Mucosa of rectum (tissue), 2 donors: ENCODE measurements around the gene JADE1.

Experiments
- H3K27ac ChIP-seq, 2 donors: one replicate each; pipeline ENCODE4 v1.7.0; 2013; ENCODE audit warnings: inconsistent platforms in 2 of 2, low read depth in 2 of 2, low read length in 2 of 2
- H3K27me3 ChIP-seq, 2 donors: one replicate each; pipeline ENCODE4 v1.7.0; 2013; ENCODE audit warnings: low read length in 2 of 2; ENCODE audit not compliant: control insufficient read depth in 2 of 2, insufficient read depth in 2 of 2
- H3K36me3 ChIP-seq, 2 donors: one replicate each; pipeline ENCODE4 v1.7.0; 2013; ENCODE audit warnings: low read length in 2 of 2; ENCODE audit not compliant: control insufficient read depth in 2 of 2, insufficient read depth in 2 of 2
- H3K4me1 ChIP-seq, 2 donors: one replicate each; pipeline ENCODE4 v1.7.0; 2013; ENCODE audit warnings: low read length in 2 of 2, mild to moderate bottlenecking in 1 of 2; ENCODE audit not compliant: control insufficient read depth in 2 of 2, insufficient read depth in 2 of 2
- H3K4me3 ChIP-seq, 2 donors: one replicate each; pipeline ENCODE4 v1.7.0; 2013; ENCODE audit warnings: low read length in 2 of 2
- H3K9ac ChIP-seq, 2 donors: one replicate each; pipeline ENCODE4 v1.7.0; 2013; ENCODE audit warnings: low read length in 2 of 2, low read depth in 1 of 2, mild to moderate bottlenecking in 1 of 2
- H3K9me3 ChIP-seq, 2 donors: one replicate each; pipeline ENCODE4 v1.7.0; 2013; ENCODE audit warnings: low read length in 2 of 2; ENCODE audit not compliant: control insufficient read depth in 2 of 2
- donor health status: healthy.
- donor health status: Normal muscosa, but diverticular disease.

The JADE1 gene

DNA sequence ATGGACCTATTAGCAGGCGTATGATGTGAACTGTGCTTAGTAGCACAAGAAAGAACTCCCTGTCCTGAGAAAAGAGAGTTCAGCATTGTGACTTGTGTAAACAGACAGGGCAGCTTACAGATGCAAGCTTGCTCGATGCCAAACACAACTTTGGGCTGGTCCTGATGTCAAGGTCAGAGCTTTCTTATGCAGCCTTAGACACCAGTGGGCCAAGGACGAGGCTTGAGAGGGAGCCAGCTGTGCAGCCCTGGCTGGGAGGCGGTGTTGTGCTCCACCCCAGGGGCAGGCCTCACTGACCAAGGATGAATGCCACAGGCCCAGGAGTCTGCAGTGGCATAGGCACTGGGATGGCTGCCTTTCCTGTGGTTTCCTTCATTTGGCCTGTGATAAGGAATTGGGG lies 35.4 kb downstream of the JADE1 start:
- Histone ChIP-seq H3K9me3 (no peaks in the 10 kb centered on the region), H3K27ac (no peak overlapping the region), H3K27me3 (no peaks in the 10 kb centered on the region), H3K36me3 (peaks cover 13 to 53% of the 10 kb centered on the region in 2 donors), H3K9ac (no peak overlapping the region), H3K4me3 (no peak overlapping the region), H3K4me1 (no peaks in the 10 kb centered on the region)

DNA sequence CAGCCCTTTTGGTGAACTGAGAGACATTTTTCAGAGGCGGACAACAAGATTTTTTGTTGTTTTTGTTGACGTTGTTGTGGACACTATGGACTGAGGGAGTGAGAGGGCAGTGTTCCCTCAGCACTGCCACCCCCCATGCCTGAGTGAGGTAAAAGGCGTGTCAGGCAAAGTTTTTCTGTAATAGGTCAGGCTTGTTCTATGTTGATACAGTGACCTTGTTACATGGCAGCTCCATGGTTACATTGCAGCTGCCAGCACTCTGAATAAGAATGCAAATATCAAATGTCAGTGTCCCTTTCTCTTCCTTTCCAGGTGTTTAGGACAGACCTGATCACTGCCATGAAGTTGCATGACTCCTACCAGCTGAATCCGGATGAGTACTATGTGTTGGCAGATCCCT lies 36.6 kb downstream of the JADE1 start:
- Histone ChIP-seq H3K4me3 (no peak overlapping the region), H3K36me3 (peaks cover 13 to 58% of the 10 kb centered on the region in 2 donors), H3K27ac (no peak overlapping the region), H3K9me3 (no peaks in the 10 kb centered on the region), H3K4me1 (no peaks in the 10 kb centered on the region), H3K27me3 (no peaks in the 10 kb centered on the region), H3K9ac (no peak overlapping the region)

DNA sequence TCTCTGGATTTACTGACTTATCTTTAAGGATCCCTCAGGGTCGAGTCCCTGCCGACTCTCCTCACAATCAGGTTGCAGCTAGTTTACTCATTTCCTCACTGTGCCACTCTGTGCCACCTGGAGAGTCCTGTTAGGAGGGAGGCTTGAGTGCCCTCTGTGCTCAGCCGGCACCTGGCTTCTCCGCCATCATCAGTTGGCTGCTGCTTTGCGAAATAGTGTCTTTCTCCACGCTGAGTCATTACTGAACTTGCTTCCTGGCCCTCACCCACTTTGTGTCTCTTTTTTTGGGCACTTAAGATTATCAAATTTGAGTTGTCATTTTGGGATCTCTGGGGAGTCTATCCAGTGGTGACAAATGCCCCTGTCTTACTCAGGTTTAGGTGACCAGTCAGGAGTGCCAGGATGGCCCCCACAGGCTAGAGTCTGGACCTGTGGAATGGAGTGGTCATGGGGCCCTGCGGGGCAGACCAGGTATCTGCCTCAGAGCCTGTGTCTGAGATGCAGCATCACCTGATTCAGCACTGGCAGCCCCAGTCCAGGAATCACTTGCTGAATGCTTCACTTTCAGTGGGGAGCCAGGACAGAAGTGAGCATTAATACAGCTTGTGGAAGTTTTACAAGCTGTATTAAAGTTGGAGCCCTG lies 37.7 kb downstream of the JADE1 start:
- Histone ChIP-seq H3K9me3 (no peaks in the 10 kb centered on the region), H3K4me1 (no peaks in the 10 kb centered on the region), H3K9ac (no peak overlapping the region), H3K27ac (no peak overlapping the region), H3K4me3 (no peak overlapping the region), H3K27me3 (no peaks in the 10 kb centered on the region), H3K36me3 (peaks cover 16 to 66% of the 10 kb centered on the region in 2 donors)

DNA sequence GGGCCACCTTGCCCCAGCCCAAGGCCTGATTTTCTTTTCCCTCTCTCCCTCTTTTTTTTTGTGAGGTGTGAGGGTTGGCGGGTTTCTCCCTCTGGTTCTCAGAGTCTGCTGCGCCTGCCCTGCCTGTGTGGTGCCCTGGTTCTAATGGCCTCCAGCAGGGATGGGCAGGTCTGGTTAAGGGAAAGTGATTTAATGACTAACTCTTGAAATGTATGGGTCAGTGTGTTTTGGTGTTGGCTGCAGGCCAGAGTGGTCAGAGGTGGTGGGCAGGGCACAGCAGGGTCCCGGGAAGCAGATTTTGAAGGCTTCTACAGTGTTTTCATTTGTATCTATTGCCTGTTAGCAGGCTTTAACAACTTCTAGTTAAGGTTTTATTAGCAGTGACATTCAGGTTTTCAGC lies 39.0 kb downstream of the JADE1 start:
- no peak overlapping the region for H3K4me3 ChIP-seq
- H3K27ac ChIP-seq, result no peak overlapping the region
- H3K36me3 ChIP-seq, result peaks cover 25 to 70% of the 10 kb centered on the region in 2 donors
- H3K9me3 ChIP-seq, result no peaks in the 10 kb centered on the region
- H3K27me3 ChIP-seq, result no peaks in the 10 kb centered on the region
- no peaks in the 10 kb centered on the region for H3K4me1 ChIP-seq
- no peak overlapping the region for H3K9ac ChIP-seq

DNA sequence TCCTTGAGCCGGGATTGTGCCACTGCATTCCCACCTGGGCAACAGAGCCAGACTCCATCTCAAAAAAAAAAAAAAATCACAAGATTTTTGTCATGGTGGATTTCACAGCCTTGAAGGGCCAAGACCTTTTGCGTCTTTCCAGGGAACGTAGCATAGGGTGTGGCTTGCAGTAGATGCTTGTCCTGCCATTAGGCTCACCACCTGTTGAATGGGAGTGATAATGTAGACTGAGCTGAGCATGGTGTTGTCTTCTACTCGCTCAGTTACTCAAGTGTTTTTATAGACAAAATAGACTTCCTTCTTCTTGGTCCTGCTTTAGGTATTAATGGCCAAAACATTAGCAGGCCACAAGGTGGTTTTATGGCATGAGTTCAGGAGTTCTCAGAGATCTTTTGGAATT lies 40.8 kb downstream of the JADE1 start:
- Histone ChIP-seq H3K36me3 (peaks cover 25 to 62% of the 10 kb centered on the region in 2 donors), H3K4me1 (no peaks in the 10 kb centered on the region), H3K9ac (no peak overlapping the region), H3K27ac (no peak overlapping the region), H3K27me3 (no peaks in the 10 kb centered on the region), H3K9me3 (no peaks in the 10 kb centered on the region), H3K4me3 (no peak overlapping the region)

DNA sequence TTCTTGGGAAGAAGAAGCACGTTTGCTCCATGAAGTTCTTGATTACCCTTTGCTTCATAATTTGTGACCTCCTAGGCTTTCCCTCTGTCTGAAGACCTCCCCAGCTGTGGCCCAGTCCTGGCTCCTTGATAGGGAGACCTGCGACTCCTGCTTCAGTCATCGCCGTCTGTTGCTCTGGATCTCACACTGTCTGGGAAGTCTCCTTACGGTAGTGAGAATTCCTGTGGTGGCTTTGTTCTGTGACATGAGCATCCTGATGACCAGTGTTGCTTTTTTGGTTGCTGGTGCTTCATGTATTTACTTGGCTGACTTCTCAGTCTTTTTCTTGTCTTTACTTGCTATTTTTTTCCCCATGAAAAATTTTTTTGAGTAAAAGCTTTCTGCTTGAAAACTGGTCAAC lies 44.2 kb downstream of the JADE1 start:
- Histone ChIP-seq H3K36me3 (peaks cover 44 to 63% of the 10 kb centered on the region in 2 donors), H3K27ac (no peak overlapping the region), H3K9me3 (no peaks in the 10 kb centered on the region), H3K4me3 (no peak overlapping the region), H3K4me1 (no peaks in the 10 kb centered on the region), H3K9ac (no peak overlapping the region), H3K27me3 (no peaks in the 10 kb centered on the region)

DNA sequence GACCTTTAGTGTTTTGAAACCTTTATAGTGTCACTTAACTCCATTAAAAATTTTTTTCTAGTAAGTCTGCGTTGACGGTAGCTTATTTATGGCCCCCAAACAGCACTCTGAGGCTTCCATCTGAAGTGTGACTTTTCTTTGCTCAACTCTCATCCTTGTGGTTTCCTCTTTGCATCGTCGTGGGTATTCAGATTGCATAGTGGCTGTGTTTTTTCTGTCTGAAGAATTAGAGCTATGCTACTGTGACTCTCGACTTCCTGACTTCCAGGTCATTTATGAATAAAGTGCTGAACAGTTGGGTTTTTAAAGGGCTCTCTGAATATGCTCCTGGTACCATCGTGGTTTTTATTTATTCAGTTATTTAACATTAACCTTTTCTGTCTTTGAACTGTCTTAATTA lies 44.9 kb downstream of the JADE1 start:
- H3K9me3 ChIP-seq, result no peaks in the 10 kb centered on the region
- H3K27ac ChIP-seq, result no peak overlapping the region
- no peaks in the 10 kb centered on the region for H3K4me1 ChIP-seq
- no peak overlapping the region for H3K4me3 ChIP-seq
- H3K36me3 ChIP-seq, result peaks cover 40 to 59% of the 10 kb centered on the region in 2 donors
- H3K27me3 ChIP-seq, result no peaks in the 10 kb centered on the region
- H3K9ac ChIP-seq, result no peak overlapping the region

DNA sequence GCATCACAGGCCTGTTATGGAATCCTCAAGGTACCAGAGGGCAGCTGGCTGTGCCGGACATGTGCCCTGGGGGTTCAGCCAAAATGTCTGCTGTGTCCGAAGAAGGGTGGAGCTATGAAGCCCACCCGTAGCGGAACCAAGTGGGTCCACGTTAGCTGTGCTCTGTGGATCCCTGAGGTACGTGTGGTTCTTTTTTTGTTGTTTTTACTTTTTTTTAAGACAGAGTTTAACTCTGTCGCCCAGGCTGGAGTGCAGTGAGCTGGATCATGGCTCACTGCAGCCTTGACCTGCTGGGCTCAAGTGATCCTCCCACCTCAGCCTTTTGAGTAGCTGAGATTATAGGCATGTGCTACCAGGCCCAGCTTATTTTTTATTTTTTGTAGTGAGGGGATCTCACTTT lies 46.1 kb downstream of the JADE1 start:
- Histone ChIP-seq H3K4me1 (no peaks in the 10 kb centered on the region), H3K36me3 (peaks cover 36 to 50% of the 10 kb centered on the region in 2 donors)

DNA sequence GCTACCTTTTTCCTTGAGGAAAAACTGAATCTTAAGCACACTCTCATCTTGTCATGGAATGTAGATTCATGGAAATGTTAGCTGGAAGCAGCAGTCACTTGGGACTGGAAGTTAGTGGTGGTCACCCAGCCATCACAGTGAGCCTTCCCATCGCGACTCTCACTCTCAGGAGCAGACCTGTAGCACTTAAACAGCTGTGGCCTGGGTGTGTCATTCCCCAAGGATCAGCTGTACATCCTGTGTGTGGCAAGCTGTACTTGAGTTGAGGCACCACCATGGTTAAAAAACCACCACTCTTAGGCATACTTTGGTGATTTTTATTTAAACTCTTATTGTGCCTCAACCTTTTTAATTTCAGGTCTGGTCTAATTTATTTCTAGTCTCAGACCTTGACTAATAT lies 46.7 kb downstream of the JADE1 start:
- Histone ChIP-seq H3K9ac (no peak overlapping the region), H3K9me3 (no peaks in the 10 kb centered on the region), H3K27me3 (no peaks in the 10 kb centered on the region), H3K4me3 (no peak overlapping the region), H3K27ac (no peak overlapping the region), H3K4me1 (no peaks in the 10 kb centered on the region), H3K36me3 (peaks cover 36 to 56% of the 10 kb centered on the region in 2 donors)

More for the DNA sequence above, 46.1 kb downstream of the JADE1 start:
- Histone ChIP-seq H3K9ac (no peak overlapping the region), H3K27ac (no peak overlapping the region), H3K27me3 (no peaks in the 10 kb centered on the region), H3K4me3 (no peak overlapping the region), H3K9me3 (no peaks in the 10 kb centered on the region)

DNA sequence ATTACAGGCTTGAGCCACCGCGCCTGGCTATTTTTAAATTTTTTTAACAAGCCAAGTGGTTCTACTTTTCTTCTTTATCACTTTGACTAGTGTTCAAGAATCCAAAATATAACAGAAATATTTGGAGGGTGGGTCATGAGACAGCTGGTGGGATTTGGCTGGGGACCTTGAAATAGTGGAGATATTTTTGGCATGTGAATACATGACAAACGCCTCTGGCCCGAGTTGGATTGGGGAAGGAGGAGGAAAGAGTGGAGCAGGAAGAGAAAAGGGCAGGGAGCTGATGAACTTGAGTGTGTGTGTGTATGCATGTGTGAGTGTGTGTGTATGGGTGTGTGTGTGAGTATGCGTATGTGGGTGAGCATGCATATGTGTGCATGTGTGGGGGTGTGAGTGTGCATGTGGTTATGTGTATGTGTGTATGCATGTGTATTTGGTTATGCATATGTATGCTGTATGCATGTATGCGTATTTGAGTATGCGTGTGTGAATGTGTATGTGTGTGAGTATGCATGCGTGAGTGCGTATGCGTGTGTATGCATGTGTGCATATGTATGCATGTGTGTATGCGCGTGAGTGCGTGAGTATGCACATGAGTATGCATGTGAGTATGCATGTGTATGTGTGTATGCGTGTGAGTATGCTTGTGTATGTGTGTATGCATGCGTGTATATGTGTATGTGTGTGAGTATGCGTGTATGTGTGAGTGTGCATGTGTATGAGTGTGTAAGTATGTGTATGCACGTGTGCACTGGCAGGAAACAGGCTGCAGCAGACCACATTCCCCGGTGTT lies 49.6 kb downstream of the JADE1 start:
- Histone ChIP-seq H3K4me1 (peaks cover 0 to 9% of the 10 kb centered on the region in 2 donors), H3K27ac (no peak overlapping the region), H3K9ac (no peak overlapping the region), H3K27me3 (no peaks in the 10 kb centered on the region), H3K9me3 (no peaks in the 10 kb centered on the region), H3K4me3 (no peak overlapping the region), H3K36me3 (peaks cover 29 to 41% of the 10 kb centered on the region in 2 donors)
